Mesenchymal stem cell (in vitro differentiated cells and primary cell): ENCODE results near the gene GREM2.

Experiments
- DNase-seq: peaks from one replicate; pipeline ENCODE4 v3.0.0-alpha.2; 2013
- H2AFZ ChIP-seq: one replicate; pipeline ENCODE4 v1.6.1; 2013; ENCODE audit warnings: low read depth, mild to moderate bottlenecking, control low read depth, inconsistent platforms, low read length, moderate library complexity
- H2AK5ac ChIP-seq: 2 replicates; pipeline ENCODE4 v1.6.1; 2013; ENCODE audit warnings: low read length, moderate library complexity, mild to moderate bottlenecking, inconsistent platforms; ENCODE audit not compliant: severe bottlenecking
- H2BK120ac ChIP-seq: one replicate; pipeline ENCODE4 v1.6.1; 2013; ENCODE audit warnings: low read depth, mild to moderate bottlenecking, inconsistent platforms, low read length, moderate library complexity
- H2BK12ac ChIP-seq, 2 experiments: one replicate each; pipeline ENCODE4 v1.6.1; 2013; ENCODE audit warnings: inconsistent platforms in 2 of 2, low read length in 2 of 2, mild to moderate bottlenecking in 2 of 2, moderate library complexity in 2 of 2, control low read depth in 1 of 2
- H2BK15ac ChIP-seq: one replicate; pipeline ENCODE4 v1.6.1; 2013; ENCODE audit warnings: mild to moderate bottlenecking, low read depth, inconsistent platforms; ENCODE audit not compliant: poor library complexity, severe bottlenecking
- H2BK5ac ChIP-seq: 2 replicates; pipeline ENCODE4 v1.6.1; 2013; ENCODE audit warnings: low read depth, mild to moderate bottlenecking, low read length, control low read depth, inconsistent platforms; ENCODE audit not compliant: poor library complexity, severe bottlenecking
- H3K14ac ChIP-seq, 2 experiments: one replicate each; pipeline ENCODE4 v1.6.1; 2013; ENCODE audit warnings: inconsistent platforms in 2 of 2, low read length in 2 of 2, control low read depth in 1 of 2, mild to moderate bottlenecking in 1 of 2, moderate library complexity in 1 of 2
- H3K18ac ChIP-seq, 2 experiments: one replicate each; pipeline ENCODE4 v1.6.1; 2013; ENCODE audit warnings: inconsistent platforms in 2 of 2, low read length in 2 of 2, control low read depth in 1 of 2, low read depth in 1 of 2, mild to moderate bottlenecking in 1 of 2
- H3K23ac ChIP-seq, 2 experiments: one replicate each; pipeline ENCODE4 v1.6.1; 2013; ENCODE audit warnings: inconsistent platforms in 2 of 2, low read length in 2 of 2, mild to moderate bottlenecking in 2 of 2, moderate library complexity in 2 of 2, control low read depth in 1 of 2
- H3K27ac ChIP-seq: 2 replicates; pipeline ENCODE4 v1.5.1; 2013; ENCODE audit warnings: mild to moderate bottlenecking, moderate library complexity, low read length, control low read depth, inconsistent platforms; ENCODE audit not compliant: poor library complexity, severe bottlenecking
- H3K27me3 ChIP-seq, 2 experiments: 2 replicates each; pipeline versions ENCODE4 v1.6.1 to v1.7.0; 2013; ENCODE audit warnings: low read length in 2 of 2, mild to moderate bottlenecking in 2 of 2, moderate library complexity in 2 of 2, control low read depth in 1 of 2, inconsistent platforms in 1 of 2; ENCODE audit not compliant: control insufficient read depth in 1 of 2, insufficient read depth in 1 of 2
- H3K36me3 ChIP-seq, 2 experiments: 2 replicates each; pipeline versions ENCODE4 v1.6.1 to v1.7.0; 2013; ENCODE audit warnings: low read length in 2 of 2, control low read depth in 1 of 2, inconsistent platforms in 1 of 2, low read depth in 1 of 2, mild to moderate bottlenecking in 1 of 2; ENCODE audit not compliant: insufficient read depth in 2 of 2, control insufficient read depth in 1 of 2
- H3K4ac ChIP-seq, 2 experiments: one replicate each; pipeline ENCODE4 v1.6.1; 2013; ENCODE audit warnings: inconsistent platforms in 2 of 2, low read length in 2 of 2, mild to moderate bottlenecking in 2 of 2, moderate library complexity in 2 of 2, control low read depth in 1 of 2, low read depth in 1 of 2
- H3K4me1 ChIP-seq: 2 replicates; pipeline ENCODE4 v1.6.1; 2013; ENCODE audit warnings: low read depth, low read length, control low read depth; ENCODE audit not compliant: control insufficient read depth, insufficient read depth
- H3K4me2 ChIP-seq: 2 replicates; pipeline ENCODE4 v1.6.1; 2013; ENCODE audit warnings: low read length, mild to moderate bottlenecking, inconsistent platforms; ENCODE audit not compliant: poor library complexity, severe bottlenecking
- H3K4me3 ChIP-seq, 2 experiments: 2 replicates each; pipeline versions ENCODE4 v1.5.1 to v1.7.0; 2013; ENCODE audit warnings: low read length in 2 of 2, mild to moderate bottlenecking in 2 of 2, control low read depth in 1 of 2, low read depth in 1 of 2; ENCODE audit not compliant: insufficient read depth in 1 of 2
- H3K79me1 ChIP-seq: replicated peaks from 2 replicates; pipeline ENCODE4 v1.6.1; 2013; ENCODE audit warnings: mild to moderate bottlenecking, control low read depth, low read length, inconsistent platforms; ENCODE audit not compliant: poor library complexity, severe bottlenecking
- H3K9ac ChIP-seq: 2 replicates; pipeline ENCODE4 v1.7.0; 2013; ENCODE audit warnings: mild to moderate bottlenecking, low read length, moderate library complexity
- H3K9me3 ChIP-seq: 2 replicates; pipeline ENCODE4 v1.7.0; 2013; ENCODE audit warnings: mild to moderate bottlenecking, low read length; ENCODE audit not compliant: control insufficient read depth
- H4K8ac ChIP-seq: one replicate; pipeline ENCODE4 v1.6.1; 2013; ENCODE audit warnings: inconsistent platforms, mild to moderate bottlenecking, low read length, moderate library complexity
- H4K91ac ChIP-seq: one replicate; pipeline ENCODE4 v1.6.1; 2013; ENCODE audit warnings: mild to moderate bottlenecking, low read length, inconsistent platforms
- WGBS: methylation state at CpG from one replicate; pipeline ENCODE4 v1.1.7; 2013; ENCODE audit warnings: mixed read lengths; 5-methylcytosine and 5-hydroxymethylcytosine counted together

GREM2 gene

DNA sequence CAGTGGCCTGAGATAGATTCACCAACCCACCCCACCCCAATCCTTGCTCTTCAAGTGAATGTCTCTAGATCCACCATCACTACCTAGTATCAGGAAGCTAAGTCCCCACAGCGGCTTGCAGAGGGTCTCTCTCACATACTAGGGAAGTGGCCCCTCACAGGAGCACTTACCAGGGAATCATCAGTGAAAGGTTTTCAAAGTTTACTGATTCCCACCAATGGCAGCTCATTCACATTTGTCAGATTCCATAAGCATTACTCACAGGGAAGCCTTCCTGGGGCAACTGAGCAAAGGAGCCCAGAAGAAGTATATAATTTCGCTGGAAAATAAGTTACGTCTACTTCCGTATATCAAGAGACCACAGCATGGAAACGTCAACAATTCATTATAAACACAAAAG, 120.8 kb downstream of the GREM2 start:
- H3K9ac ChIP-seq = no peak overlapping the region
- no peak overlapping the region for H3K4me3 ChIP-seq
- H2AK5ac ChIP-seq = no peak overlapping the region
- H3K4ac ChIP-seq = no peak overlapping the region
- no peak overlapping the region for H2BK15ac ChIP-seq
- H3K4me1 ChIP-seq = peaks cover 9% of the 10 kb centered on the region
- no peak overlapping the region for H4K91ac ChIP-seq
- no peak overlapping the region for H2BK5ac ChIP-seq
- no peaks in the 10 kb centered on the region for H3K9me3 ChIP-seq
- no peak overlapping the region for H3K23ac ChIP-seq
- no peak overlapping the region for H3K14ac ChIP-seq
- H3K27ac ChIP-seq = peak overlapping the region; percentile 27
- H4K8ac ChIP-seq = no peak overlapping the region
- no peak overlapping the region for H2BK12ac ChIP-seq
- no peak overlapping the region for H2BK120ac ChIP-seq
- peaks cover 0 to 41% of the 10 kb centered on the region in 2 experiments for H3K36me3 ChIP-seq
- peak; percentile 69 for DNase-seq
- H3K79me1 ChIP-seq = no peaks in the 10 kb centered on the region
- H3K27me3 ChIP-seq = no peaks in the 10 kb centered on the region
- H2AFZ ChIP-seq = no peak overlapping the region
- 15% methylated on average over 4 of the region's 5 CpGs for WGBS
- H3K4me2 ChIP-seq = no peak overlapping the region
- no peak overlapping the region for H3K18ac ChIP-seq

DNA sequence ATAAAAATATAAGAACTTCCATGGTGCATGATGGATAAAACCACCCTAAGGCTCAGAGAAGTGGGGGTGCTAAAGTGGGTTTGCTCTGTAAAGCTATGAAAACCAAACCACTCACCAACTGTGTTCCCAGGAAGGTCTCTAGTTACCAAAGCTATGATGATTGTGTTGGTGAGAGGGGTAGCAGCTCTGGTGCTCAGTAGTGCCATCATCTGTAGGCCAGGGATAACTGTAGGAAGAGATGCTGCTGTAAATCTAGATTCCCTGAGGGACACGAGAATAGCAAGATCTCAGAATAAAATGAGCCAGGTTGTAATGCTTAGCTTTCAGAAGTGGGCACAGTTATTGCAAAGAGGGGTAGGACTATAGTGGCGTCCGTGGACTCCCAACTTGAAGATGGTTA, 124.5 kb downstream of the GREM2 start:
- Histone ChIP-seq H3K9me3 (no peaks in the 10 kb centered on the region), H3K23ac (no peak overlapping the region), H2BK15ac (no peak overlapping the region), H3K27ac (no peak overlapping the region), H3K14ac (no peak overlapping the region), H3K4me2 (no peak overlapping the region), H3K4me1 (peaks cover 12% of the 10 kb centered on the region), H2BK5ac (peak overlapping the region; percentile 59), H3K27me3 (no peaks in the 10 kb centered on the region), H3K18ac (no peak overlapping the region), H4K91ac (no peak overlapping the region), H4K8ac (no peak overlapping the region), H2BK120ac (no peak overlapping the region), H3K4me3 (no peak overlapping the region), H2AFZ (no peak overlapping the region), H2BK12ac (no peak overlapping the region), H2AK5ac (peak overlapping the region; percentile 33), H3K9ac (no peak overlapping the region), H3K79me1 (no peaks in the 10 kb centered on the region), H3K4ac (no peak overlapping the region), H3K36me3 (peaks cover 0 to 35% of the 10 kb centered on the region in 2 experiments)
- 91% methylated on average over 3 of the region's 3 CpGs for WGBS
- no peak for DNase-seq

DNA sequence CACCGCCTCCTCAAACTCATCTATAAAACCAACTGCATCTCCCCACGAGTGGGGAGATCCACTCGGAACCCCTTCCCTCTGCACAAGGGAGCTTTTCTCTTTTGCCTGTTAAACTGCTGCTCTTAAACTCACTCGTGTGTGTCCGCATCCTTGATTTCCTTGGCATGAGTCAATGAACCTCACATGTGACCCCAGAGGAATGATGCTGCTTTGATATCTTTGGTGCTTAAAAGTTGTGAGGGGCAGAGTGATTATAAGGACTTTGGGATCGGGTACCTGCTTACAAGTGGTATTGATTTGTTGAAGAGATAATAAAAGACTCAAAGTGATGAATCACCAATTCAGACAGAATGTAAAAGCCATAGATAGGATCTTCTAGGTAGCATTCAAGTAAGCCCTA, 125.3 kb downstream of the GREM2 start:
- no peak overlapping the region for H3K9ac ChIP-seq
- no peak overlapping the region for H3K4me3 ChIP-seq
- no peak overlapping the region for H2BK5ac ChIP-seq
- no peak overlapping the region for H2AFZ ChIP-seq
- H3K4me2 ChIP-seq = no peak overlapping the region
- no peaks in the 10 kb centered on the region for H3K79me1 ChIP-seq
- H3K4ac ChIP-seq = no peak overlapping the region
- H3K9me3 ChIP-seq = no peaks in the 10 kb centered on the region
- no peak overlapping the region for H4K8ac ChIP-seq
- 89% methylated on average over 6 of the region's 6 CpGs for WGBS
- H3K23ac ChIP-seq = no peak overlapping the region
- no peak for DNase-seq
- H2BK12ac ChIP-seq = no peak overlapping the region
- no peak overlapping the region for H4K91ac ChIP-seq
- H3K4me1 ChIP-seq = peaks cover 12% of the 10 kb centered on the region
- H3K18ac ChIP-seq = no peak overlapping the region
- H2BK120ac ChIP-seq = no peak overlapping the region
- H3K27me3 ChIP-seq = no peaks in the 10 kb centered on the region
- no peak overlapping the region for H2BK15ac ChIP-seq
- no peak overlapping the region for H3K27ac ChIP-seq
- H3K36me3 ChIP-seq = peaks cover 0 to 26% of the 10 kb centered on the region in 2 experiments
- H2AK5ac ChIP-seq = no peak overlapping the region
- H3K14ac ChIP-seq = no peak overlapping the region

DNA sequence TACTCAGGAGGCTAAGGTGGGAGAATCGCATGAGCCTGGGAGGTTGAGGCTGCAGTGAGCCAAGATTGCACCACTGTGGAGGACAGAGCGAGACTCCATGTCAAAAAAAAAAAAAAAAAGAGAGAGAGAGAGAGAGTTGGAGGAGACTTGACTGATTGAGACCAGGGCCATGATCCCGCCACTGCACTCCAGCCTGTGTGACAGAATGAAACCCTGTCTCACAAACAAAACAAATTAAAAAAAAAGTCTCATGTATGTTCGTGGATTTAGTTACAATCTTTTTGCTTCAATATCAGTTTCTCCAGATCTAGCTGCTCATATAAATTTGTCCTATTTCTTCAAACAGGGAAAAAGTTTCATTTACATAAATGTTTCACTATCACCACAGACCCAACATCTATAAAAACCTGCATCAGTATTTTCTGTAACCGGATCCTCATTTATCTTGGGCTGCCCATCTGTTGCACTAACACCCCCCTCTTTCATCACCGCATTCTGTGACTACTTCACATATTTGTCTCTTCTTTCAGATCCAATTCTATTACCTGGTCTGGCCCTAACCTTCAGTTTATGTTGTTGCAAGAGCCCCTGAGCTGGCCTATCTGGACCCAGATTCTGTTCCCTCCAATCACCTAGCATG, 127.0 kb downstream of the GREM2 start:
- WGBS = 97% methylated on average over 6 of the region's 6 CpGs

More for the DNA sequence above, 127.0 kb downstream of the GREM2 start:
- Histone ChIP-seq H2AK5ac (no peak overlapping the region), H2AFZ (no peak overlapping the region), H3K4me3 (no peak overlapping the region), H3K27me3 (no peaks in the 10 kb centered on the region), H3K9me3 (no peaks in the 10 kb centered on the region), H3K79me1 (no peaks in the 10 kb centered on the region), H2BK15ac (no peak overlapping the region), H3K4ac (no peak overlapping the region), H4K8ac (no peak overlapping the region), H2BK12ac (no peak overlapping the region), H3K4me2 (no peak overlapping the region), H3K4me1 (peaks cover 7% of the 10 kb centered on the region), H3K14ac (no peak overlapping the region), H3K9ac (no peak overlapping the region), H3K23ac (no peak overlapping the region), H3K18ac (no peak overlapping the region), H3K36me3 (peaks cover 0 to 9% of the 10 kb centered on the region in 2 experiments), H3K27ac (no peak overlapping the region), H2BK5ac (no peak overlapping the region), H2BK120ac (no peak overlapping the region), H4K91ac (no peak overlapping the region)
- DNase-seq = no peak
